HG02798 (cell line): Measurements from ENCODE around the gene KCNJ18.
"Not testable (repeated sequence)": the region's sequence is repeated elsewhere in the genome, so short reads cannot be mapped to it uniquely, and the experiment has no call there.

Source experiments
- ATAC-seq: cut with Tn5 transposase; IDR thresholded peaks from one replicate; pipeline ENCODE4 v1.9.1; 2021; ENCODE audit warnings: mild to moderate bottlenecking; ENCODE audit not compliant: unreplicated experiment, poor library complexity

KCNJ18 gene

GRCh38 chr17:21683897-21684296 is 8.4 kb upstream of the KCNJ18 start:
- ATAC-seq = not testable (repeated sequence)

GRCh38 chr17:21684384-21684783 is 7.9 kb upstream of the KCNJ18 start:
- not testable (repeated sequence) for ATAC-seq

GRCh38 chr17:21685061-21685795 is 7.1 kb upstream of the KCNJ18 start:
- ATAC-seq = not testable (repeated sequence)

GRCh38 chr17:21686165-21687015 is 5.9 kb upstream of the KCNJ18 start:
- ATAC-seq = no peak

- ATAC-seq = no peak
Measured at GRCh38 chr17:21687136-21687953, 5.0 kb upstream of the KCNJ18 start.

GRCh38 chr17:21688293-21688949 is 3.9 kb upstream of the KCNJ18 start:
- no peak for ATAC-seq

- no peak for ATAC-seq
Measured at GRCh38 chr17:21689604-21690003, 2.7 kb upstream of the KCNJ18 start.

- not testable (repeated sequence) for ATAC-seq
Measured at GRCh38 chr17:21690811-21691210, 1.5 kb upstream of the KCNJ18 start.

GRCh38 chr17:21691481-21691880 is 842 bp upstream of the KCNJ18 start:
- not testable (repeated sequence) for ATAC-seq

GRCh38 chr17:21692704-21693065 is 362 bp downstream of the KCNJ18 start:
- ATAC-seq = not testable (repeated sequence)

- ATAC-seq = not testable (repeated sequence)
Measured at GRCh38 chr17:21693391-21693796, 1.1 kb downstream of the KCNJ18 start.

GRCh38 chr17:21693937-21694336 is 1.6 kb downstream of the KCNJ18 start:
- not testable (repeated sequence) for ATAC-seq

- ATAC-seq = not testable (repeated sequence)
Measured at GRCh38 chr17:21696227-21696626, 3.9 kb downstream of the KCNJ18 start.

- ATAC-seq = not testable (repeated sequence)
Measured at GRCh38 chr17:21696842-21697507, 4.7 kb downstream of the KCNJ18 start.

- ATAC-seq = not testable (repeated sequence)
Measured at GRCh38 chr17:21697508-21697860, 5.2 kb downstream of the KCNJ18 start.

- ATAC-seq = not testable (repeated sequence)
Measured at GRCh38 chr17:21698437-21699075, 6.2 kb downstream of the KCNJ18 start.

- ATAC-seq = not testable (repeated sequence)
Measured at GRCh38 chr17:21699124-21699523, 6.8 kb downstream of the KCNJ18 start.

- ATAC-seq = not testable (repeated sequence)
Measured at GRCh38 chr17:21699573-21700236, 7.4 kb downstream of the KCNJ18 start.

- ATAC-seq = not testable (repeated sequence)
Measured at GRCh38 chr17:21701090-21701489, 8.8 kb downstream of the KCNJ18 start.
